IMR-90 (cell line): ENCODE results near the gene CCDC43. TPM values are rescaled to one million over a fixed set of nuclear protein-coding genes. Genes with fewer than 3 reads are reported as not detected.

Experiments used
- ATAC-seq: fragments of 200-7000 bp; cut with Tn5 transposase; 2 replicates; pipeline ENCODE4 v1.9.1; 2020; ENCODE audit warnings: low read depth, mild to moderate bottlenecking, moderate library complexity
- BruUV-seq: library from RNA; stranded (reverse); fragments of 400-500 nt; replicated peaks from 2 replicates; lab custom pipeline; 2021; lab: Mats Ljungman, UMichigan
- CTCF ChIA-PET: fragments of 300-600 bp; formaldehyde crosslinking; extraction: SDS; loops from one replicate; lab custom pipeline; 2021; ENCODE audit warnings: antibody characterized with exemption; lab: Yijun Ruan, JAX
- POLR2A ChIA-PET: fragments of 300-600 bp; sonication (Branson Sonifier 250); formaldehyde crosslinking; loops from one replicate; lab custom pipeline; 2022; ENCODE audit warnings: antibody characterized with exemption; ENCODE audit not compliant: unreplicated experiment; lab: Charles Lee
- DNase-seq: peaks from one replicate; pipeline ENCODE4 v3.0.0; 2013
- H2AFZ ChIP-seq: replicated peaks from 2 replicates; pipeline ENCODE3; 2013; ENCODE audit warnings: low read length, mild to moderate bottlenecking; ENCODE audit not compliant: poor library complexity
- H2AK5ac ChIP-seq: 2 replicates; pipeline ENCODE4 v1.6.1; 2013; ENCODE audit warnings: low read depth, low read length, inconsistent platforms
- H2AK9ac ChIP-seq: replicated peaks from 2 replicates; pipeline ENCODE3; 2013; ENCODE audit warnings: mild to moderate bottlenecking, low read depth, low read length, moderate library complexity; ENCODE audit not compliant: poor library complexity
- H2BK120ac ChIP-seq: 2 replicates; pipeline ENCODE4 v1.6.1; 2013; ENCODE audit warnings: low read depth, low read length, inconsistent platforms
- H2BK15ac ChIP-seq: 3 replicates; pipeline ENCODE4 v1.6.1; 2013; ENCODE audit warnings: low read depth, low read length, inconsistent platforms
- H2BK20ac ChIP-seq: 2 replicates; pipeline ENCODE4 v1.6.1; 2013; ENCODE audit warnings: low read depth, mild to moderate bottlenecking, inconsistent platforms, low read length, moderate library complexity
- H2BK5ac ChIP-seq: 2 replicates; pipeline ENCODE4 v1.6.1; 2013; ENCODE audit warnings: mild to moderate bottlenecking, low read depth, low read length, inconsistent platforms; ENCODE audit not compliant: poor library complexity, severe bottlenecking
- H3K14ac ChIP-seq: replicated peaks from 2 replicates; pipeline ENCODE4 v1.6.1; 2013; ENCODE audit warnings: low read depth, low read length, inconsistent platforms
- H3K18ac ChIP-seq: 2 replicates; pipeline ENCODE4 v1.6.1; 2013; ENCODE audit warnings: low read depth, low read length, control low read depth
- H3K23ac ChIP-seq: 2 replicates; pipeline ENCODE4 v1.6.1; 2013; ENCODE audit warnings: low read depth, low read length, inconsistent platforms
- H3K27ac ChIP-seq: 2 replicates; pipeline ENCODE4 v1.5.1; 2013; ENCODE audit warnings: mild to moderate bottlenecking, control low read depth, low read length; ENCODE audit not compliant: insufficient read depth
- H3K27me3 ChIP-seq: 2 replicates; pipeline ENCODE4 v1.6.1; 2013; ENCODE audit warnings: low read length; ENCODE audit not compliant: control insufficient read depth, insufficient read depth
- H3K36me3 ChIP-seq: 2 replicates; pipeline ENCODE4 v1.6.1; 2013; ENCODE audit warnings: low read length, mixed read lengths; ENCODE audit not compliant: control insufficient read depth, insufficient read depth
- H3K4ac ChIP-seq: 2 replicates; pipeline ENCODE4 v1.6.1; 2013; ENCODE audit warnings: low read depth, low read length, inconsistent platforms
- H3K4me1 ChIP-seq: 2 replicates; pipeline ENCODE4 v1.6.1; 2013; ENCODE audit warnings: low read length, mixed read lengths; ENCODE audit not compliant: control insufficient read depth, insufficient read depth
- H3K4me2 ChIP-seq: 2 replicates; pipeline ENCODE4 v1.6.1; 2013; ENCODE audit warnings: low read depth, mild to moderate bottlenecking, control low read depth, low read length, moderate library complexity
- H3K4me3 ChIP-seq: 2 replicates; pipeline ENCODE4 v1.5.1; 2013; ENCODE audit warnings: low read depth, mild to moderate bottlenecking, control low read depth, low read length, moderate library complexity; ENCODE audit not compliant: insufficient read depth
- H3K56ac ChIP-seq: 2 replicates; pipeline ENCODE4 v1.6.1; 2013; ENCODE audit warnings: low read length, inconsistent platforms; ENCODE audit not compliant: insufficient read depth; ENCODE audit errors: extremely low read depth
- H3K79me1 ChIP-seq, 2 experiments: 2 replicates each; pipeline ENCODE4 v1.6.1; 2013; ENCODE audit warnings: low read length in 2 of 2, inconsistent platforms in 1 of 2, low read depth in 1 of 2
- H3K9ac ChIP-seq: 2 replicates; pipeline ENCODE4 v1.6.1; 2013; ENCODE audit warnings: low read depth, low read length, control low read depth
- H3K9me1 ChIP-seq: 2 replicates; pipeline ENCODE4 v1.6.1; 2013; ENCODE audit warnings: low read length, inconsistent platforms; ENCODE audit not compliant: insufficient read depth
- H3K9me3 ChIP-seq: 2 replicates; pipeline ENCODE4 v1.6.1; 2013; ENCODE audit warnings: low read length; ENCODE audit not compliant: control insufficient read depth, insufficient read depth
- H4K20me1 ChIP-seq: 2 replicates; pipeline ENCODE4 v1.6.1; 2013; ENCODE audit warnings: low read length, inconsistent platforms; ENCODE audit not compliant: insufficient read depth
- H4K5ac ChIP-seq: 2 replicates; pipeline ENCODE4 v1.6.1; 2013; ENCODE audit warnings: mild to moderate bottlenecking, low read depth, low read length, control low read depth
- H4K8ac ChIP-seq, 2 experiments: 2 replicates each; pipeline ENCODE4 v1.6.1; 2013; ENCODE audit warnings: low read depth in 2 of 2, low read length in 2 of 2, control low read depth in 1 of 2, inconsistent platforms in 1 of 2
- H4K91ac ChIP-seq: 2 replicates; pipeline ENCODE4 v1.6.1; 2013; ENCODE audit warnings: low read depth, low read length, inconsistent platforms; ENCODE audit not compliant: insufficient read depth
- MAZ ChIP-seq: IDR thresholded peaks from 2 replicates; pipeline ENCODE4 v1.6.1; 2012; ENCODE audit warnings: low read depth, mild to moderate bottlenecking, low read length, improper control_type of control experiment, moderate library complexity, borderline replicate concordance
- MXI1 ChIP-seq: IDR thresholded peaks from 2 replicates; pipeline ENCODE4 v1.6.1; 2012; ENCODE audit warnings: low read depth, mild to moderate bottlenecking, low read length, moderate library complexity, borderline replicate concordance
- SMC3 ChIP-seq: fragments of 150-350 bp; IDR thresholded peaks from 2 replicates; pipeline ENCODE4 v1.6.1; 2016; ENCODE audit warnings: low read depth, mild to moderate bottlenecking, antibody characterized with exemption, low read length, moderate library complexity
- WGBS, 2 experiments: methylation state at CpG; one replicate each; pipeline versions ENCODE4 v1.1.5 to v1.1.7; 2013; ENCODE audit warnings: missing lambda C conversion rate in 2 of 2; ENCODE audit not compliant: insufficient read length in 1 of 2; ENCODE audit errors: extremely low coverage in 2 of 2; 5-methylcytosine and 5-hydroxymethylcytosine counted together
- dilution Hi-C: fragments of 300-500 bp; cut with HindIII; formaldehyde crosslinking; loops from one replicate; pipeline ENCODE4 v1.14.3; 2018; ENCODE audit warnings: low sequenced_read_pairs; ENCODE audit not compliant: unreplicated experiment
- in situ Hi-C: fragments of 300-500 bp; cut with MboI; formaldehyde crosslinking; loops from 3 replicates; pipeline ENCODE4 v1.14.3; 2019; ENCODE audit warnings: low sequenced_read_pairs, inconsistent platforms, mixed read lengths
- intact Hi-C: fragments of 100-400 bp; cut with micrococcal nuclease; formaldehyde crosslinking; loops from 2 replicates; pipeline ENCODE4 v1.10.0; 2022
- polyA plus RNA-seq, 3 experiments: library from polyadenylated mRNA; depleted of rRNA; stranded (reverse); fragments of >200 nt; gene quantifications; 2 replicates each; pipeline ENCODE4 v1.2.3, GENCODE V29; 2012; ENCODE audit warnings: low replicate concordance in 1 of 3
- total RNA-seq: library from RNA; depleted of rRNA; stranded (reverse); fragments of >200 nt; gene quantifications from 2 replicates; pipeline ENCODE4 v1.2.3, GENCODE V29; 2012

Gene CCDC43
- total and polyA plus RNA-seq, 2 of the 4 experiments (the other 2 are of a cell fraction): 11.3 to 20.8 TPM

GRCh38 chr17:44708401-44709263 lies 19.1 kb upstream of the CCDC43 start, which contains the start of gene DBF4B:
TSS of gene DBF4B (plus strand) at chr17:44708665. CDS start at chr17:44708821, 156 bp downstream.
- intact Hi-C loops (no loop called here), dilution Hi-C loops (no loop called here), in situ Hi-C loops (no loop called here)
- Histone ChIP-seq H3K27ac (peak within 1 kb of the TSS; percentile 61), H3K9ac (peak within 1 kb of the TSS; percentile 60), H3K4me3 (peak within 1 kb of the TSS; percentile 76), H3K9me3 (no peaks in the 10 kb centered on the region), H2BK5ac (peak within 1 kb of the TSS; percentile 91), H2AFZ (peak within 1 kb of the TSS; percentile 93), H3K56ac (peak within 1 kb of the TSS; percentile 52), H2AK9ac (peak within 1 kb of the TSS; percentile 77), H3K9me1 (no peaks in the 10 kb centered on the region), H3K14ac (peak within 1 kb of the TSS; percentile 96), H4K91ac (peak within 1 kb of the TSS; percentile 81), H3K27me3 (no peaks in the 10 kb centered on the region), H3K23ac (peak within 1 kb of the TSS; percentile 74; the same call in 1 of the 2 replicates), H2AK5ac (peak within 1 kb of the TSS; percentile 76), H3K18ac (peak within 1 kb of the TSS; percentile 92), H3K79me1 (peaks cover 3 to 15% of the 10 kb centered on the region in 2 experiments; a peak in 2 of 4 replicates), H3K36me3 (no peaks in the 10 kb centered on the region), H3K4me2 (peak within 1 kb of the TSS; percentile 94), H4K8ac (peak within 1 kb of the TSS; percentile 73 to 98), H3K4ac (peak within 1 kb of the TSS; percentile 91), H2BK20ac (no peak within 1 kb of the TSS), H2BK15ac (peak within 1 kb of the TSS; percentile 16; the same call in 1 of the 3 replicates), H4K5ac (peak within 1 kb of the TSS; percentile 98), H4K20me1 (no peaks in the 10 kb centered on the region), H3K4me1 (peaks cover 2% of the 10 kb centered on the region), H2BK120ac (peak within 1 kb of the TSS; percentile 69; the same call in 1 of the 2 replicates)
- peak; percentile 98 for ATAC-seq
- peak; percentile 81 for TF ChIP-seq MAZ
- TF ChIP-seq MXI1: peak; percentile 83; the same call in 1 of the 2 replicates
- no peak for TF ChIP-seq SMC3
- POLR2A ChIA-PET: no interaction called here
- peak; percentile 92 for DNase-seq
- WGBS, 2 experiments: 0% methylated on average over 43 of the region's 52 CpGs; no CpG with 5 or more reads in 1 of the 2 experiments
- no TSS peak for BruUV-seq
- CTCF ChIA-PET: no interaction called here
